Stomach (tissue), 9 donors: Measurements from ENCODE around the gene SH3BP2. TPM values are rescaled to one million over a fixed set of nuclear protein-coding genes. Genes with fewer than 3 reads are reported as not detected.

Source experiments
- DNase-seq, 2 donors: peaks; one replicate each; pipeline versions ENCODE4 v3.0.0 to v3.0.0-alpha.2; 2013 to 2019
- H3K27ac ChIP-seq, 5 donors: fragments of 200-600 bp in 4 of 5; sonication (generic) in 4 of 5; one replicate each; pipeline ENCODE4 v1.5.1; 2013 to 2019; ENCODE audit warnings: mild to moderate bottlenecking in 1 of 5, moderate library complexity in 1 of 5
- H3K27me3 ChIP-seq, 3 donors: fragments of 200-600 bp; sonication (generic); one replicate each; pipeline ENCODE4 v1.5.1; 2017 to 2019; ENCODE audit warnings: mixed run types in 1 of 3
- H3K36me3 ChIP-seq, 4 donors: fragments of 200-600 bp; sonication (generic); 1 replicate in 3 of 4; 2 replicates in 1 of 4; pipeline ENCODE4 v1.5.1; 2016 to 2019
- H3K4me1 ChIP-seq, 4 donors: fragments of 200-600 bp; sonication (generic); one replicate each; pipeline ENCODE4 v1.5.1; 2016 to 2019
- H3K4me3 ChIP-seq, 4 donors: fragments of 200-600 bp; sonication (generic) in 3 of 4; one replicate each; pipeline ENCODE4 v1.5.1; 2016 to 2019; ENCODE audit warnings: mild to moderate bottlenecking in 1 of 4
- H3K9me3 ChIP-seq, 4 donors: fragments of 200-600 bp; sonication (generic); one replicate each; pipeline ENCODE4 v1.5.1; 2016 to 2019
- EP300 ChIP-seq: sonication (generic); formaldehyde crosslinking; IDR thresholded peaks from one replicate; pipeline ENCODE4 v1.6.1; 2017; ENCODE audit warnings: antibody characterized with exemption
- POLR2A ChIP-seq, 4 donors: fragments of 450-650 bp; IDR thresholded peaks; one replicate each; pipeline ENCODE4 v1.6.1; 2016; ENCODE audit warnings: antibody characterized with exemption in 4 of 4, control low read depth in 2 of 4, mild to moderate bottlenecking in 1 of 4, moderate library complexity in 1 of 4
- POLR2AphosphoS5 ChIP-seq, 3 donors: sonication (generic); formaldehyde crosslinking; IDR thresholded peaks; one replicate each; pipeline ENCODE4 v1.6.1; 2016; ENCODE audit warnings: antibody characterized with exemption in 3 of 3
- WGBS, 5 donors: extraction: QIAGEN DNeasy Blood & Tissue Kit in 3 of 5; methylation state at CpG; one replicate each; pipeline versions ENCODE4 v1.1.5 to v1.1.7; 2013 to 2018; 5-methylcytosine and 5-hydroxymethylcytosine counted together
- intact Hi-C: fragments of 100-400 bp; cut with DNase I; formaldehyde crosslinking; loops from one replicate; pipeline ENCODE4 v1.15.1; 2023; ENCODE audit warnings: low total_unique reads
- polyA plus RNA-seq, 3 donors: library from polyadenylated mRNA; stranded (reverse); fragments of 200-250 nt; gene quantifications; one replicate each; pipeline ENCODE4 v1.2.3, GENCODE V29; 2013
- total RNA-seq, 5 donors: library from RNA; depleted of rRNA; stranded (reverse); fragments of >200 nt; gene quantifications; one replicate each; pipeline versions ENCODE4 v1.1.0 to v1.2.3, GENCODE V29; 2014 to 2016
- TF ChIP-seq, protein P1 (sequence below), 7 experiments: fragments of 450-650 bp in 4 of 7; fragments of 200-600 bp in 3 of 7; sonication (generic) in 3 of 7; IDR thresholded peaks; one replicate each; pipeline ENCODE4 v1.5.1; 2016 to 2019; ENCODE audit warnings: antibody characterized with exemption in 7 of 7, control low read depth in 2 of 7, mild to moderate bottlenecking in 1 of 7
- donor health status: healthy with polysubstance abuse.
- donor health status: Bipolar disorder and iron deficiency.
- donor health status: healthy.

Gene SH3BP2
- total and polyA plus RNA-seq, 8 donors = 9.0 to 151 (median 32.7) TPM

DNA sequence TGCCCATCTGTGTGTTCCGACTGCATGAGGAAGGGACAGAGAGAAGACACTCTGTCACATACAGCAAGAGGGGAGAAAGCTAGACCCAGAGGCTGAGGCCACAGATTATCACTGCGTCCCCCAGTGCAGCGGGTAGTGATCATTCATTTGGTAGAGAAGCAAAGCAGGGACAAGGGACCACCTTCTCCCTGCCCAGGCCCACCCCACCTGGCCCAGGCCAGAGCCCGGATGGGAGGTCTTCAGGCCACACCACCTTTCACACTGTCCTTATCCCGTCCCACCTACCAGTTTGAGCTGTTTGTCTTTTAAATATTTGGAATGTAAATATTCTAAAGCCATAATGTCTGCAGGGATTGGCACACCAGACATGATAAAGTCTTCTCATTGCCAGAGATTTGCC is 47.4 kb upstream of the SH3BP2 start:
- TF ChIP-seq, protein P1, sequence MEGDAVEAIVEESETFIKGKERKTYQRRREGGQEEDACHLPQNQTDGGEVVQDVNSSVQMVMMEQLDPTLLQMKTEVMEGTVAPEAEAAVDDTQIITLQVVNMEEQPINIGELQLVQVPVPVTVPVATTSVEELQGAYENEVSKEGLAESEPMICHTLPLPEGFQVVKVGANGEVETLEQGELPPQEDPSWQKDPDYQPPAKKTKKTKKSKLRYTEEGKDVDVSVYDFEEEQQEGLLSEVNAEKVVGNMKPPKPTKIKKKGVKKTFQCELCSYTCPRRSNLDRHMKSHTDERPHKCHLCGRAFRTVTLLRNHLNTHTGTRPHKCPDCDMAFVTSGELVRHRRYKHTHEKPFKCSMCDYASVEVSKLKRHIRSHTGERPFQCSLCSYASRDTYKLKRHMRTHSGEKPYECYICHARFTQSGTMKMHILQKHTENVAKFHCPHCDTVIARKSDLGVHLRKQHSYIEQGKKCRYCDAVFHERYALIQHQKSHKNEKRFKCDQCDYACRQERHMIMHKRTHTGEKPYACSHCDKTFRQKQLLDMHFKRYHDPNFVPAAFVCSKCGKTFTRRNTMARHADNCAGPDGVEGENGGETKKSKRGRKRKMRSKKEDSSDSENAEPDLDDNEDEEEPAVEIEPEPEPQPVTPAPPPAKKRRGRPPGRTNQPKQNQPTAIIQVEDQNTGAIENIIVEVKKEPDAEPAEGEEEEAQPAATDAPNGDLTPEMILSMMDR (IDR thresholded peaks at IDR 0.05) = no peak
- TF ChIP-seq POLR2AphosphoS5 (IDR thresholded peaks at IDR 0.05) (no peak), POLR2A (IDR thresholded peaks at IDR 0.05) (no peak), EP300 (no peak)
- Histone ChIP-seq H3K27me3 (no peaks in the 10 kb centered on the region), H3K9me3 (no peaks in the 10 kb centered on the region), H3K36me3 (peaks cover 60 to 79% (median 71%) of the 10 kb centered on the region in 4 donors), H3K4me3 (no peak overlapping the region), H3K4me1 (peaks cover 9 to 44% (median 14%) of the 10 kb centered on the region in 4 donors), H3K27ac (peak overlapping the region in 3 of 5 donors; percentile 35 to 62 (median 44))
- intact Hi-C loops = no loop called here
- no peak for DNase-seq
- 82 to 92% (median 88%) methylated on average over 5 of the region's 5 CpGs for WGBS, 5 donors

DNA sequence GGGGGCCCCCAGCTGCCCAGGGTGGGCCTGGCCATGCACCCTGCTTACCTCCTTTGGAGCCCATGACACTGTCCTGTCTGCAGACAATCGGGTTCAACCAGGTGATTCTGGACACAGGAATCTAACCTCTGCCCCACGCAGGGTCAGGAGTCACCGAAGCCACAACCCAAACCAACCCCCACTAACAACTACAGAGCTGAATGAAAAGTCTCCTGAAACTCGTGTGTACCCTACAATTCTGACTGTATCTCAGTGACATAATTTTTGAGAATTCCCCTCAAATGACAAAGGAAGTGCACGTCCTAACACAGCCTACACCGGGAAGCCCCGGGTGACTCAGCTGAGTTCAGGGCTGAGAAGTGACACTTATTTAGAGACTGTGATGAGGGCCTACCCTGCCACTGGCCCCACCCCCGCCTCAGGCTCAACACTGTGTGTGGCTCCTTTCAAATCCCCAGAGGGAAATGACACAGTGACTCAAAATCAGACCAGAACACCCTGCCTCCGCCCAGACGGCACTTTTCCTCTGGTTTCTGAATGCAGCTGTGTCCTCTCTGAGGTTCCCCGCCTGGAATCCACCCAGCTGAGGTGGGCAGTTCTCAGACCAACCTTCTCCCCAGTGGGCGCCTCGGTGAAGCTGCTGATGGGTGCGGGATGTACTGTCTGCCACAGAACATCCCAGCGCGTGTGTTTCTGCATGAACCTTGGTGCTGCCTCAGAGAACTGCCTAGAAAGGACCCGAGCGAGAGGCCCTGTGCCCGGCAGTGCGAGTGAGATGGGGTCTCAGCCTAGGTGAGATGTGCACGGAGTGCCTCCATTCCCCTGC is 46.7 kb upstream of the SH3BP2 start:
- intact Hi-C loops = no loop called here
- Histone ChIP-seq H3K27me3 (no peaks in the 10 kb centered on the region), H3K9me3 (no peaks in the 10 kb centered on the region), H3K36me3 (peaks cover 60 to 82% (median 67%) of the 10 kb centered on the region in 4 donors), H3K4me3 (no peak overlapping the region), H3K4me1 (peaks cover 13 to 51% (median 21%) of the 10 kb centered on the region in 4 donors), H3K27ac (peak overlapping the region; percentile 25 to 65 (median 42))
- peak; percentile 44 to 63 for DNase-seq
- WGBS, 5 donors = 65 to 75% (median 68%) methylated on average over 10 to 21 of the region's 21 CpGs
- TF ChIP-seq, protein P1 (IDR thresholded peaks at IDR 0.05) = no peak
- TF ChIP-seq EP300 = no peak
- no peak for TF ChIP-seq POLR2A (IDR thresholded peaks at IDR 0.05)
- TF ChIP-seq POLR2AphosphoS5 (IDR thresholded peaks at IDR 0.05) = no peak

DNA sequence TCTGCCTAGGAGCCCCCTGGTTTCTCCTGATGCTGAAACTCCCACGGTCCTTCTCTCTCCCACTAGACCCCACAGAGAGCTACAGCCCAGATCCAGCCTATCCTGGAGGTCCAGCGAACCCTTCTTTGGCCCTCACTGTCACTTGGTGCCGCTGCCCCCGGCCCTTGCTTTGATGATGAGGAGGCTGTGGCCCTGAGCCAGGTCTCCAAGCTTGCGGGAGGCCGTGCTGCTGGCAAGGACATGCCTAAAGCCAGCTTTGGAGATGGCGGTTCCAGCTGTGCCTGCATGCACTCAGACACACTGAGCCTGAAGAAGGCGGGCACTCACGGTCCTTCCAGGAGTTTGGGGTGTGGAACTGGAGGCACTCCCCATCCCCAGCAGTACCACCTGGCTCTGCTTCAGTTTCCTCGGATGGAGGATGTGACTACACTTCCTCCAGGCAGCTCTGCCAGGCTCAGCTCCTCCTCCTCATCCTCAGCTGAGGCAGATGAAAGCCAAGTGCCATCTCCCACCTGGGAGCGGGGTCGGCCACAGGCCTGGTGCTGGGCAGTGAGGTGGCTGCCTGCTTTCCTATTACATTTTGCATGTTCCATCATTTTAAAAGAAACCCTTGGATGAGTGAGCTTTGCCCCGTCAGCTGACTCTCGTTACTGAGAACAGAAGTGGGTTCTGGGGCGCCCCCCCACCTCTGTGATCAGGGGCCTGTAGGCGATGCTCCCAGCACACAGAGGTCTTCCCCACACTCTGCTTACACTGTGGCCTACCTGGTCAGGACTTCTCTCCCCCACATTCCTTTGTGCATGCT is 45.8 kb upstream of the SH3BP2 start:
- no peak for DNase-seq
- H3K27ac ChIP-seq = peak overlapping the region in 4 of 5 donors; percentile 29 to 65 (median 43)
- 80 to 86% (median 85%) methylated on average over 12 to 16 of the region's 16 CpGs for WGBS, 5 donors
- intact Hi-C loops = no loop called here
- H3K9me3 ChIP-seq = no peaks in the 10 kb centered on the region
- no peak for TF ChIP-seq EP300
- TF ChIP-seq POLR2A (IDR thresholded peaks at IDR 0.05) = no peak
- H3K4me1 ChIP-seq = peaks cover 14 to 60% (median 28%) of the 10 kb centered on the region in 4 donors
- no peaks in the 10 kb centered on the region for H3K27me3 ChIP-seq
- no peak overlapping the region for H3K4me3 ChIP-seq
- H3K36me3 ChIP-seq = peaks cover 56 to 74% (median 59%) of the 10 kb centered on the region in 4 donors

DNA sequence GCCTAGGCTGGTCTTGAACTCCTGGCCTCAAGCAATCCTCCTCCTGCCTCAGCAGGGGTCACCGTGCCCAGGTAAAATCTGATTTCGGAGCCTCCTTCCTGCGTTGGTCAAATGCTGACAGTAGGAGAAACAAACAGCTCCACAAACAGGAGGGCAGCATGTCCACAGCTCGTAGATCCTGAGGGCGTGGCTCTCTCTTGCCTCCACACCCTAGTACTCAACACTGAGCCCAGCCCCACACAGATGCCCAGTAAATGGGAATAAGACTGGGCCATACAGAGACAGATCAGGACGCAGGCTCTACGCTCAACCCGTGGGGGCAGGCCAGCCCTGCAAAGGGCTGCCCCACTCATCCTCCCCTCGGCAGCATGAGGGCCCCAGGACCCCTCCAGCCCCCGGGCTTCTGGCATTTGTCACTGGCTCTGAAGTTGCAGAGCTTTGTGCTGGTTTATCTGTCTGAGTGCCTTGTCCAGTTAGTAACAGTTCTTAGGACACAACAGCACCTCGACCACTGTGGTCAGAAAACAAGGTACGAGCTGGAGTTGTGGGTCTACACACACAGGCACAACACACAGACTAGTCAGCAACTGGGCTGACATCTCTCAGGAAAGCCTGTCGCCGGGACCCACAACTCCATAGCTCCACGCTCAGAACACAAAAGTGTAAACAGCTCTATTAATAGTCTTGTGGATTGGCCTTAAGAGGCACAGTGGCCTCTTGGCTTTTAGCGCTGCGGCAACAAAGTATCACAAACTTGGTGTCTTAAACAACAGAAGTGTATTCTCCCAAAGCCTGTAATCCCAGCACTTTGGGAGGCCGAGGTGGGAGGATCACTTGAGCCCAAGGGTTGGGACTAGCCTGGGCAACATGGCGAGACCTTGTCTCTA is 41.9 kb upstream of the SH3BP2 start:
- 60 to 76% (median 69%) methylated on average over 18 to 19 of the region's 19 CpGs for WGBS, 5 donors
- peak overlapping the region in 2 of 5 donors; percentile 27 to 31 for H3K27ac ChIP-seq
- H3K4me1 ChIP-seq = peaks cover 35 to 74% (median 50%) of the 10 kb centered on the region in 4 donors
- H3K4me3 ChIP-seq = no peak overlapping the region
- intact Hi-C loops = no loop called here
- peak in 1 of 2 donors; percentile 30 for DNase-seq
- no peaks in the 10 kb centered on the region for H3K9me3 ChIP-seq
- no peaks in the 10 kb centered on the region for H3K27me3 ChIP-seq
- H3K36me3 ChIP-seq = peaks cover 17 to 44% (median 25%) of the 10 kb centered on the region in 4 donors
- TF ChIP-seq, protein P1 (IDR thresholded peaks at IDR 0.05) = no peak
- TF ChIP-seq POLR2A (IDR thresholded peaks at IDR 0.05) = no peak
- TF ChIP-seq EP300 = no peak
- no peak for TF ChIP-seq POLR2AphosphoS5 (IDR thresholded peaks at IDR 0.05)
